Hepatocyte (in vitro differentiated cells): ENCODE data around the gene SKAP1. TPM values are rescaled to one million over a fixed set of nuclear protein-coding genes. Genes with fewer than 3 reads are reported as not detected.
"Not testable (repeated sequence)": the region's sequence is repeated elsewhere in the genome, so short reads cannot be mapped to it uniquely, and the experiment has no call there.

Experiments used
- DNase-seq: peaks from one replicate; pipeline ENCODE4 v3.0.0-alpha.2; 2016; ENCODE audit warnings: low spot score
- H2AFZ ChIP-seq: fragments of 200-600 bp; sonication (generic); 2 replicates; pipeline ENCODE4 v1.6.0; 2016; ENCODE audit warnings: antibody characterized with exemption, mild to moderate bottlenecking
- H3K27ac ChIP-seq: fragments of 200-600 bp; sonication (generic); 2 replicates; pipeline ENCODE4 v1.5.1; 2016; ENCODE audit warnings: mild to moderate bottlenecking
- H3K27me3 ChIP-seq: fragments of 200-600 bp; sonication (generic); 2 replicates; pipeline ENCODE4 v1.6.1; 2016
- H3K36me3 ChIP-seq: fragments of 200-600 bp; sonication (generic); replicated peaks from 2 replicates; pipeline ENCODE4 v1.5.1; 2016; ENCODE audit warnings: low read depth; ENCODE audit not compliant: insufficient read depth
- H3K4me1 ChIP-seq: fragments of 200-600 bp; sonication (generic); 2 replicates; pipeline ENCODE4 v1.5.1; 2016; ENCODE audit warnings: mild to moderate bottlenecking, moderate library complexity; ENCODE audit not compliant: insufficient read depth
- H3K4me2 ChIP-seq: fragments of 200-600 bp; sonication (generic); 2 replicates; pipeline ENCODE4 v1.6.0; 2016
- H3K4me3 ChIP-seq: fragments of 200-600 bp; sonication (generic); 2 replicates; pipeline ENCODE4 v1.5.1; 2016; ENCODE audit warnings: mild to moderate bottlenecking
- H3K79me2 ChIP-seq: fragments of 200-600 bp; sonication (generic); 2 replicates; pipeline ENCODE4 v1.6.0; 2017; ENCODE audit warnings: mild to moderate bottlenecking
- H3K9me2 ChIP-seq: fragments of 200-600 bp; sonication (generic); replicated peaks from 2 replicates; pipeline ENCODE4 v1.6.0; 2017; ENCODE audit warnings: mild to moderate bottlenecking; ENCODE audit not compliant: insufficient read depth
- H3K9me3 ChIP-seq: fragments of 200-600 bp; sonication (generic); 2 replicates; pipeline ENCODE4 v1.5.1; 2016; ENCODE audit warnings: low read depth, mild to moderate bottlenecking
- H4K20me1 ChIP-seq: fragments of 200-600 bp; sonication (generic); 2 replicates; pipeline ENCODE4 v1.6.0; 2016; ENCODE audit warnings: mild to moderate bottlenecking; ENCODE audit not compliant: insufficient read depth, poor library complexity, severe bottlenecking
- EZH2 ChIP-seq: fragments of 200-600 bp; sonication (generic); IDR thresholded peaks from 2 replicates; pipeline ENCODE4 v1.6.1; 2016; ENCODE audit warnings: antibody characterized with exemption, mild to moderate bottlenecking, borderline replicate concordance
- EZH2phosphoT487 ChIP-seq: fragments of 200-600 bp; sonication (generic); IDR thresholded peaks from one replicate; pipeline ENCODE4 v1.6.1; 2018; ENCODE audit warnings: antibody characterized with exemption, mild to moderate bottlenecking, low read depth, moderate library complexity; ENCODE audit not compliant: unreplicated experiment, severe bottlenecking
- WGBS: methylation state at CpG from one replicate; pipeline ENCODE4 v1.1.6; 2016; ENCODE audit warnings: low lambda C conversion rate; ENCODE audit errors: missing lambda C conversion rate; 5-methylcytosine and 5-hydroxymethylcytosine counted together
- polyA plus RNA-seq: library from polyadenylated mRNA; unstranded; fragments of >200 nt; fragmentation: Nextera tagmentation; extraction: Ambion mirVana; gene quantifications from 2 replicates; pipeline ENCODE4 v1.2.1, GENCODE V29; 2016
- total RNA-seq: library from RNA; depleted of rRNA; stranded (reverse); fragments of >200 nt; gene quantifications from 2 replicates; pipeline ENCODE4 v1.2.3, GENCODE V29; 2014
- TF ChIP-seq, protein P1 (sequence below): fragments of 200-600 bp; sonication (generic); IDR thresholded peaks from 2 replicates; pipeline ENCODE4 v1.5.1; 2016; ENCODE audit warnings: antibody characterized with exemption, mild to moderate bottlenecking; ENCODE audit not compliant: poor library complexity

The SKAP1 gene
- total and polyA plus RNA-seq, 2 experiments from 2014 or later = 1.4 to 3.0 TPM

DNA sequence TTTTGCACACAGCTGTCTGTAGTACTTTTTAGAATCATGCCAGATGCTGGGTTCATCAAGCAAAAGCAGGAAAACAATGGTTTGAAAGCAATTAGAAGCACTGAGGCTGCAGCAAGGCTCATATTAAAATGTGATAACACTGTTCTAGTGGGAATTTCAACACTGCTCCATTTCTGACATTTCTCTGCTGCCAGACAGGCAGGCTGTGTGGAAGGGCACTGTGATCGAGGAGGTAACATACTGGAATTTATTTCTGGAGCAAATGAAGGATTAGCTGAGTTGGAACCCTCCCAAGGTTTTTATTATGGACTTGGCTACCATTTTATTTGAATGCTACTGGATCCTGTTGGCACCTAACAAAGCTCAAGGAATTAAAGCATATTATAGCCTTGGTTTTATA is 66.9 kb downstream of the SKAP1 start:
- H3K4me2 ChIP-seq = no peak overlapping the region
- no peak for DNase-seq
- WGBS = 58% methylated on average over 1 of the region's 1 CpG
- H2AFZ ChIP-seq = no peak overlapping the region
- H3K36me3 ChIP-seq = no peaks in the 10 kb centered on the region
- H3K27ac ChIP-seq = no peak overlapping the region
- TF ChIP-seq EZH2 (no peak), EZH2phosphoT487 (no peak)
- TF ChIP-seq, protein P1, sequence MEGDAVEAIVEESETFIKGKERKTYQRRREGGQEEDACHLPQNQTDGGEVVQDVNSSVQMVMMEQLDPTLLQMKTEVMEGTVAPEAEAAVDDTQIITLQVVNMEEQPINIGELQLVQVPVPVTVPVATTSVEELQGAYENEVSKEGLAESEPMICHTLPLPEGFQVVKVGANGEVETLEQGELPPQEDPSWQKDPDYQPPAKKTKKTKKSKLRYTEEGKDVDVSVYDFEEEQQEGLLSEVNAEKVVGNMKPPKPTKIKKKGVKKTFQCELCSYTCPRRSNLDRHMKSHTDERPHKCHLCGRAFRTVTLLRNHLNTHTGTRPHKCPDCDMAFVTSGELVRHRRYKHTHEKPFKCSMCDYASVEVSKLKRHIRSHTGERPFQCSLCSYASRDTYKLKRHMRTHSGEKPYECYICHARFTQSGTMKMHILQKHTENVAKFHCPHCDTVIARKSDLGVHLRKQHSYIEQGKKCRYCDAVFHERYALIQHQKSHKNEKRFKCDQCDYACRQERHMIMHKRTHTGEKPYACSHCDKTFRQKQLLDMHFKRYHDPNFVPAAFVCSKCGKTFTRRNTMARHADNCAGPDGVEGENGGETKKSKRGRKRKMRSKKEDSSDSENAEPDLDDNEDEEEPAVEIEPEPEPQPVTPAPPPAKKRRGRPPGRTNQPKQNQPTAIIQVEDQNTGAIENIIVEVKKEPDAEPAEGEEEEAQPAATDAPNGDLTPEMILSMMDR = no peak
- no peaks in the 10 kb centered on the region for H4K20me1 ChIP-seq
- H3K4me3 ChIP-seq = no peak overlapping the region
- H3K9me2 ChIP-seq = no peaks in the 10 kb centered on the region
- peaks cover 33% of the 10 kb centered on the region for H3K27me3 ChIP-seq
- H3K79me2 ChIP-seq = no peaks in the 10 kb centered on the region
- H3K4me1 ChIP-seq = no peaks in the 10 kb centered on the region
- no peaks in the 10 kb centered on the region for H3K9me3 ChIP-seq

- not testable (repeated sequence) for H3K4me1 ChIP-seq, H3K9me2 ChIP-seq, H3K4me2 ChIP-seq, H4K20me1 ChIP-seq, H3K27ac ChIP-seq, H3K9me3 ChIP-seq, DNase-seq, H2AFZ ChIP-seq, H3K36me3 ChIP-seq, H3K4me3 ChIP-seq, H3K79me2 ChIP-seq
- WGBS = 78% methylated on average over 11 of the region's 11 CpGs
- peaks cover 23% of the 10 kb centered on the region for H3K27me3 ChIP-seq
These were observed 69.0 kb downstream of the SKAP1 start for GRCh38 chr17:48360861-48361633.

- no peak overlapping the region for H3K27ac ChIP-seq
- peaks cover 17% of the 10 kb centered on the region for H3K27me3 ChIP-seq
- H3K4me3 ChIP-seq = no peak overlapping the region
- no peaks in the 10 kb centered on the region for H3K79me2 ChIP-seq
- H3K4me2 ChIP-seq = no peak overlapping the region
- 74% methylated on average over 1 of the region's 1 CpG for WGBS
- H4K20me1 ChIP-seq = no peaks in the 10 kb centered on the region
- no peaks in the 10 kb centered on the region for H3K4me1 ChIP-seq
- H3K36me3 ChIP-seq = no peaks in the 10 kb centered on the region
- no peaks in the 10 kb centered on the region for H3K9me3 ChIP-seq
- H2AFZ ChIP-seq = no peak overlapping the region
- TF ChIP-seq EZH2phosphoT487 = no peak
- TF ChIP-seq EZH2 = no peak
- TF ChIP-seq, protein P1 = no peak
- DNase-seq = no peak
- H3K9me2 ChIP-seq = no peaks in the 10 kb centered on the region
These were observed 72.0 kb downstream of the SKAP1 start for GRCh38 chr17:48357779-48358602.

DNA sequence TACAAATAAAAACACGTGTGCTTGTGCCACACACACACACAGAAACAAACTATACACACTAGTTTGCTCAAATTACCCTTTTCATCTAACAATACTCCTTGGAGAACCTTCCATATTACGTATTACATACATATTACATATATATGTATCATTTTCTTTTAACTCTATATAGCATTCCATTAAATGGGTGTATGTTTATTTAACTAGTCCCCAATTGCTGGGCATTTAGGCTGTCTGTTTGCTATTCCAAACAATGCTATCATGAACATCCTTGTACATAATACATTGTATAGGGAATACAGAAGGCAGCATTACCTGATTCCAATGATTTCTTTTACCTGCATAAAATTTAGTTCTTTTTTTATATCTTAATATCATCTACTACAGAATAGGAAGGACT is 73.1 kb downstream of the SKAP1 start:
- WGBS = 84% methylated on average over 2 of the region's 2 CpGs
- no peaks in the 10 kb centered on the region for H3K79me2 ChIP-seq
- peaks cover 11% of the 10 kb centered on the region for H3K27me3 ChIP-seq
- no peak overlapping the region for H3K4me2 ChIP-seq
- no peak overlapping the region for H3K4me3 ChIP-seq
- no peaks in the 10 kb centered on the region for H3K9me2 ChIP-seq
- no peak for DNase-seq
- no peak overlapping the region for H2AFZ ChIP-seq
- H3K36me3 ChIP-seq = no peaks in the 10 kb centered on the region
- H3K27ac ChIP-seq = no peak overlapping the region
- H4K20me1 ChIP-seq = no peaks in the 10 kb centered on the region
- no peaks in the 10 kb centered on the region for H3K4me1 ChIP-seq
- TF ChIP-seq EZH2phosphoT487 = no peak
- TF ChIP-seq EZH2 = no peak
- TF ChIP-seq, protein P1 = no peak
- no peaks in the 10 kb centered on the region for H3K9me3 ChIP-seq
